SK-N-SH treated with all-trans-retinoic acid at 6 μM for 48 hours (cell line): ENCODE results near the gene THADA.

Experiments used
- ATAC-seq: fragments of 200-7000 bp; cut with Tn5 transposase; 3 replicates; pipeline ENCODE4 v1.9.1; 2020; ENCODE audit warnings: mild to moderate bottlenecking, moderate library complexity
- ARNTL ChIP-seq: fragments of 450-650 bp; formaldehyde crosslinking; IDR thresholded peaks from 2 replicates; pipeline ENCODE4 v1.5.0; 2020; ENCODE audit warnings: low read depth, mild to moderate bottlenecking, moderate library complexity, borderline replicate concordance
- CREB5 ChIP-seq: fragments of 250-450 bp; sonication (Bioruptor Pico); IDR thresholded peaks from 2 replicates; pipeline ENCODE4 v1.5.1; 2020; ENCODE audit warnings: low read depth, mild to moderate bottlenecking, moderate library complexity
- CSDC2 ChIP-seq: fragments of 250-450 bp; sonication (Bioruptor Pico); IDR thresholded peaks from 2 replicates; pipeline ENCODE4 v1.5.0; 2020; ENCODE audit warnings: mild to moderate bottlenecking, moderate library complexity
- CSRNP3 ChIP-seq: fragments of 250-450 bp; sonication (Bioruptor Pico); IDR thresholded peaks from 2 replicates; pipeline ENCODE4 v1.5.1; 2021; ENCODE audit warnings: mild to moderate bottlenecking, moderate library complexity
- ESRRG ChIP-seq: fragments of 250-450 bp; sonication (Bioruptor Pico); IDR thresholded peaks from 2 replicates; pipeline ENCODE4 v1.6.1; 2021; ENCODE audit warnings: mild to moderate bottlenecking
- GLIS3 ChIP-seq: fragments of 250-450 bp; sonication (Bioruptor Pico); IDR thresholded peaks from 2 replicates; pipeline ENCODE4 v1.5.0; 2020; ENCODE audit warnings: mild to moderate bottlenecking, moderate library complexity
- ISL1 ChIP-seq: fragments of 250-450 bp; sonication (Bioruptor Pico); IDR thresholded peaks from 2 replicates; pipeline ENCODE4 v2.1.2; 2022; ENCODE audit warnings: mild to moderate bottlenecking, moderate library complexity
- OSR1 ChIP-seq: fragments of 250-450 bp; sonication (Bioruptor Pico); IDR thresholded peaks from 2 replicates; pipeline ENCODE4 v1.8.0; 2022; ENCODE audit warnings: moderate library complexity, mild to moderate bottlenecking, inconsistent platforms
- PPARA ChIP-seq: fragments of 250-450 bp; sonication (Bioruptor Pico); IDR thresholded peaks from 2 replicates; pipeline ENCODE4 v1.5.0; 2020; ENCODE audit warnings: mild to moderate bottlenecking, borderline replicate concordance
- RARB ChIP-seq: fragments of 250-450 bp; sonication (Bioruptor Pico); IDR thresholded peaks from 2 replicates; pipeline ENCODE4 v1.8.0; 2021; ENCODE audit warnings: mild to moderate bottlenecking, moderate library complexity
- SNAI2 ChIP-seq: fragments of 250-450 bp; sonication (Bioruptor Pico); IDR thresholded peaks from 2 replicates; pipeline ENCODE4 v1.5.0; 2020; ENCODE audit warnings: mild to moderate bottlenecking, moderate library complexity
- TOX ChIP-seq: fragments of 250-450 bp; sonication (Bioruptor Pico); IDR thresholded peaks from 2 replicates; pipeline ENCODE4 v1.8.0; 2021; ENCODE audit warnings: mild to moderate bottlenecking, moderate library complexity, borderline replicate concordance
- TSHZ2 ChIP-seq: fragments of 250-450 bp; sonication (Bioruptor Pico); IDR thresholded peaks from 2 replicates; pipeline ENCODE4 v1.5.0; 2020; ENCODE audit warnings: mild to moderate bottlenecking, moderate library complexity
- ZC3H10 ChIP-seq: fragments of 250-450 bp; sonication (Bioruptor Pico); IDR thresholded peaks from 2 replicates; pipeline ENCODE4 v1.5.1; 2021; ENCODE audit warnings: mild to moderate bottlenecking, moderate library complexity
- ZFP3 ChIP-seq: fragments of 250-450 bp; sonication (Bioruptor Pico); IDR thresholded peaks from 2 replicates; pipeline ENCODE4 v1.5.0; 2020; ENCODE audit warnings: mild to moderate bottlenecking, moderate library complexity
- ZNF565 ChIP-seq: fragments of 450-650 bp; formaldehyde crosslinking; conservative IDR thresholded peaks from 2 replicates; pipeline ENCODE4 v1.5.0; 2020; ENCODE audit warnings: low read depth, mild to moderate bottlenecking, moderate library complexity
- ZNF70 ChIP-seq: fragments of 450-650 bp; formaldehyde crosslinking; IDR thresholded peaks from 2 replicates; pipeline ENCODE4 v1.5.0; 2020; ENCODE audit warnings: mild to moderate bottlenecking, moderate library complexity
- TF ChIP-seq, protein P1 (sequence below): fragments of 250-450 bp; sonication (Bioruptor Pico); IDR thresholded peaks from 2 replicates; pipeline ENCODE4 v1.8.0; 2020; ENCODE audit warnings: mild to moderate bottlenecking, moderate library complexity, borderline replicate concordance
- TF ChIP-seq, protein P2 (sequence below): fragments of 250-450 bp; sonication (Bioruptor Pico); IDR thresholded peaks from 2 replicates; pipeline ENCODE4 v1.8.0; 2021; ENCODE audit warnings: low read depth, mild to moderate bottlenecking, moderate library complexity, borderline replicate concordance

THADA gene

DNA sequence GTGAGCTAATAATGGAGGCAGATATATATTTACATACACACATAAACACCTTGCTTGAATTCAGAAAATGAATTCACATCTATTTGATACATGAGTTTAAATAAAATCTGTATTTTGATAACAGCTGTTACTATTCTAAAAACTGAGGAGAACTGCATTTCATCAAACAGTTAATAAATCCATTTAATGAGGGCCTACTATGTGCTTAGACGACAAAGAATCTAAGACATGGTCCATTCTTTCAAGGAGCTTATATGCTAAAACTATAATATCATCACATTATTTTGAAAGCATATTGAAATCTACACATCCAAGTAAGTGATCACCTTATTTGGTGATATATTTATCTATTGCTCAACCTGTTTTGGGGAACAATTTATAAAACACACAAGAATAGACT, 278.6 kb downstream of the THADA start (continued):
- TF ChIP-seq SNAI2 (CRISPR knock-in tag), result no peak
- no peak for TF ChIP-seq ZNF70 (CRISPR knock-in tag)
- TF ChIP-seq ZC3H10 (CRISPR knock-in tag), result no peak
- no peak for TF ChIP-seq CREB5 (CRISPR knock-in tag)
- no peak for TF ChIP-seq PPARA (CRISPR knock-in tag)
- TF ChIP-seq, protein P1, sequence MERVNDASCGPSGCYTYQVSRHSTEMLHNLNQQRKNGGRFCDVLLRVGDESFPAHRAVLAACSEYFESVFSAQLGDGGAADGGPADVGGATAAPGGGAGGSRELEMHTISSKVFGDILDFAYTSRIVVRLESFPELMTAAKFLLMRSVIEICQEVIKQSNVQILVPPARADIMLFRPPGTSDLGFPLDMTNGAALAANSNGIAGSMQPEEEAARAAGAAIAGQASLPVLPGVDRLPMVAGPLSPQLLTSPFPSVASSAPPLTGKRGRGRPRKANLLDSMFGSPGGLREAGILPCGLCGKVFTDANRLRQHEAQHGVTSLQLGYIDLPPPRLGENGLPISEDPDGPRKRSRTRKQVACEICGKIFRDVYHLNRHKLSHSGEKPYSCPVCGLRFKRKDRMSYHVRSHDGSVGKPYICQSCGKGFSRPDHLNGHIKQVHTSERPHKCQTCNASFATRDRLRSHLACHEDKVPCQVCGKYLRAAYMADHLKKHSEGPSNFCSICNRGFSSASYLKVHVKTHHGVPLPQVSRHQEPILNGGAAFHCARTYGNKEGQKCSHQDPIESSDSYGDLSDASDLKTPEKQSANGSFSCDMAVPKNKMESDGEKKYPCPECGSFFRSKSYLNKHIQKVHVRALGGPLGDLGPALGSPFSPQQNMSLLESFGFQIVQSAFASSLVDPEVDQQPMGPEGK (CRISPR knock-in tag), result no peak
- no peak for TF ChIP-seq ARNTL (CRISPR knock-in tag)

GRCh38 chr2:43315482-43315881, 280.4 kb downstream of the THADA start:
- no peak for ATAC-seq
- no peak for TF ChIP-seq RARB (CRISPR knock-in tag)
- TF ChIP-seq, protein P2, sequence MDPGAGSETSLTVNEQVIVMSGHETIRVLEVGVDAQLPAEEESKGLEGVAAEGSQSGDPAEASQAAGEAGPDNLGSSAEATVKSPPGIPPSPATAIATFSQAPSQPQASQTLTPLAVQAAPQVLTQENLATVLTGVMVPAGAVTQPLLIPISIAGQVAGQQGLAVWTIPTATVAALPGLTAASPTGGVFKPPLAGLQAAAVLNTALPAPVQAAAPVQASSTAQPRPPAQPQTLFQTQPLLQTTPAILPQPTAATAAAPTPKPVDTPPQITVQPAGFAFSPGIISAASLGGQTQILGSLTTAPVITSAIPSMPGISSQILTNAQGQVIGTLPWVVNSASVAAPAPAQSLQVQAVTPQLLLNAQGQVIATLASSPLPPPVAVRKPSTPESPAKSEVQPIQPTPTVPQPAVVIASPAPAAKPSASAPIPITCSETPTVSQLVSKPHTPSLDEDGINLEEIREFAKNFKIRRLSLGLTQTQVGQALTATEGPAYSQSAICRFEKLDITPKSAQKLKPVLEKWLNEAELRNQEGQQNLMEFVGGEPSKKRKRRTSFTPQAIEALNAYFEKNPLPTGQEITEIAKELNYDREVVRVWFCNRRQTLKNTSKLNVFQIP, result no peak
- no peak for TF ChIP-seq CSDC2 (CRISPR knock-in tag)
- TF ChIP-seq ZNF565 (CRISPR knock-in tag), result no peak
- TF ChIP-seq ZC3H10 (CRISPR knock-in tag), result no peak
- no peak for TF ChIP-seq ARNTL (CRISPR knock-in tag)
- no peak for TF ChIP-seq ISL1 (CRISPR knock-in tag)
- TF ChIP-seq GLIS3, result no peak
- no peak for TF ChIP-seq PPARA (CRISPR knock-in tag)
- TF ChIP-seq ZNF70 (CRISPR knock-in tag), result no peak
- TF ChIP-seq ESRRG (CRISPR knock-in tag), result no peak
- no peak for TF ChIP-seq TSHZ2
- no peak for TF ChIP-seq CREB5 (CRISPR knock-in tag)
- no peak for TF ChIP-seq OSR1 (CRISPR knock-in tag)

- ATAC-seq, result no peak
- TF ChIP-seq ISL1 (CRISPR knock-in tag) (no peak), TOX (no peak), CSRNP3 (CRISPR knock-in tag) (no peak), OSR1 (CRISPR knock-in tag) (no peak), CSDC2 (CRISPR knock-in tag) (no peak), ZFP3 (CRISPR knock-in tag) (no peak), CREB5 (CRISPR knock-in tag) (no peak), PPARA (CRISPR knock-in tag) (no peak), TSHZ2 (no peak)
- TF ChIP-seq, protein P1 (CRISPR knock-in tag), result no peak
These were observed 281.4 kb downstream of the THADA start for GRCh38 chr2:43314299-43314927.
